ENCODE data around the gene HOXA1. TPM values are rescaled to one million over a fixed set of nuclear protein-coding genes. Genes with fewer than 3 reads are reported as not detected.

The HOXA1 gene
- total RNA-seq, 1 donor from 2014 or later = 3.5 TPM

DNA sequence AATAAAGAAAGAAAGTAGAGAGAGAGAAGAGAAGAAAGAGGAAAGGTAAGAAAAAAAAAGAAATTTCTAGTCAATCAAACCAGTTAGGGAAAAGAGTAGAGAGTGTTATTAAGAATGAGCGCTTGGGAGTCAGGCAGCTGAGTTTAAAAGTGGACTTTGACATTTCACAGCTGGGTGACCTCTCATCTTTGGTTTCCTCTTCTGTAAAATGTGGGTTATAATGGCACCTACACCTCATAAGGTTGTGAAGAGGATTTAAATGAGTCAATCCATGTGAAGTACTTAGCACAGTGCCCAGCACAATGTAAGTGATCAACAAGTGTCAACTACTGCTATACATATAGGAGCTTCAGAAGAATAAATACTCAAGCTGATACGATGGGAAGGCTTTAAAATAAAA, 12.2 kb downstream of the HOXA1 start:
- no peaks in the 10 kb centered on the region for H3K36me3 Mint-ChIP-seq (ENCODE audit: low read depth)
- peaks cover 11% of the 10 kb centered on the region for H3K27me3 Mint-ChIP-seq (ENCODE audit: low read depth)
- H3K4me1 Mint-ChIP-seq = peaks cover 4% of the 10 kb centered on the region
- DNase-seq (ENCODE audit: low read depth, low spot score) = no peak
- H3K9me3 Mint-ChIP-seq = peaks cover 3% of the 10 kb centered on the region
- TF ChIP-seq, protein P1, sequence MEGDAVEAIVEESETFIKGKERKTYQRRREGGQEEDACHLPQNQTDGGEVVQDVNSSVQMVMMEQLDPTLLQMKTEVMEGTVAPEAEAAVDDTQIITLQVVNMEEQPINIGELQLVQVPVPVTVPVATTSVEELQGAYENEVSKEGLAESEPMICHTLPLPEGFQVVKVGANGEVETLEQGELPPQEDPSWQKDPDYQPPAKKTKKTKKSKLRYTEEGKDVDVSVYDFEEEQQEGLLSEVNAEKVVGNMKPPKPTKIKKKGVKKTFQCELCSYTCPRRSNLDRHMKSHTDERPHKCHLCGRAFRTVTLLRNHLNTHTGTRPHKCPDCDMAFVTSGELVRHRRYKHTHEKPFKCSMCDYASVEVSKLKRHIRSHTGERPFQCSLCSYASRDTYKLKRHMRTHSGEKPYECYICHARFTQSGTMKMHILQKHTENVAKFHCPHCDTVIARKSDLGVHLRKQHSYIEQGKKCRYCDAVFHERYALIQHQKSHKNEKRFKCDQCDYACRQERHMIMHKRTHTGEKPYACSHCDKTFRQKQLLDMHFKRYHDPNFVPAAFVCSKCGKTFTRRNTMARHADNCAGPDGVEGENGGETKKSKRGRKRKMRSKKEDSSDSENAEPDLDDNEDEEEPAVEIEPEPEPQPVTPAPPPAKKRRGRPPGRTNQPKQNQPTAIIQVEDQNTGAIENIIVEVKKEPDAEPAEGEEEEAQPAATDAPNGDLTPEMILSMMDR (conservative IDR thresholded peaks at IDR 0.05) = no peak
- no peak overlapping the region for H3K4me3 Mint-ChIP-seq
- no peak overlapping the region for H3K27ac Mint-ChIP-seq (ENCODE audit: unreplicated experiment)

DNA sequence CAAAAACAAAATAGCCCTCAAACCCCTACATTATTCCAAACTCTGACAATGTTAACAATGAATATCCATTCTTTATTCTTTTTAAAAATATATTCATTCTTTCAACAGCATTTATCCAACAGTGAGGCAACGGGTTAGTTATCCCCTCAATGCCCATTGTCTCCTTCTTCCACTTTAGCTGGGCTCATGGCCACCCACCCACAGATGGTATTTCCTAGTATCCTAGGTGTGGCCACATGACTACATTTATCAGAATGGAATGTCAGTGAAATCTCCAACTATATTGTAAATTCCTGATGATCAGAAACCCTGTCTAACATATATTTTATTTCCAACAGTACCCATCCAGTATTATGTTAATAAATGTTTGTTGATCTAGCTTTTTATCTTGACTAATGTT, 13.6 kb downstream of the HOXA1 start:
- Mint-ChIP-seq H3K27me3 (ENCODE audit: low read depth) (peaks cover 6% of the 10 kb centered on the region), H3K36me3 (ENCODE audit: low read depth) (no peaks in the 10 kb centered on the region), H3K4me1 (peaks cover 4% of the 10 kb centered on the region), H3K27ac (ENCODE audit: unreplicated experiment) (no peak overlapping the region), H3K4me3 (no peak overlapping the region), H3K9me3 (no peaks in the 10 kb centered on the region)
- TF ChIP-seq, protein P1 (conservative IDR thresholded peaks at IDR 0.05) = no peak
- no peak for DNase-seq (ENCODE audit: low read depth, low spot score)

DNA sequence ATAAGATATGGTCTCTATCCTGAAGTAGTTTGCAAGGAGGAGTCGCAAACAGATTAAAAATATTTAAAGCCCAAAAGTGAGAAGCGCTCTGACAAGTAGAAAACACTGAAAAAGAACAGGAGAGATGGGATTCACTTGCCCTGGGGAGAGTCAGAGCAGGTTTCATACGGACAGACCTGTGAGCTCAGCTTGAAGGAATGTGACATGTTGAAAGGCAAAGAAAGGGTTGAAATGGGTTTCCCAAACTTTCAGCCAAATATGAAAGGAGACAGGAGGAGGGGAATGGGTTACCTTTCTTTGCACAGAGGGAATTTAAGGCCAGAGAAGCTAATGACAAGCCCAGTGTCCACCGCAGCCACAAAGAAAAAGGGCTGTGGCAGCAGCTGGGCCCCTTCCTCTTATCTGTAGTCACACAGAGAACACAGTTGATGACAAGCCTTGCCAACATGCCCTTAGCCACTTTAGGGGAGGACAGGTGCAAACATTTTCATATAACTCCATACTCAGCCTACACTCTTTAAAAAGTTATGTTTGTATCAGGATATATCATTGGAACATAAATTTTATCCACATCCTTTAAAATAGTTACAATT, 14.9 kb downstream of the HOXA1 start:
- Mint-ChIP-seq H3K4me1 (peaks cover 4% of the 10 kb centered on the region), H3K9me3 (peaks cover 3% of the 10 kb centered on the region), H3K36me3 (ENCODE audit: low read depth) (no peaks in the 10 kb centered on the region), H3K27ac (ENCODE audit: unreplicated experiment) (no peak overlapping the region), H3K27me3 (ENCODE audit: low read depth) (peaks cover 2% of the 10 kb centered on the region), H3K4me3 (no peak overlapping the region)
- DNase-seq (ENCODE audit: low read depth, low spot score) = no peak
- TF ChIP-seq, protein P1 (conservative IDR thresholded peaks at IDR 0.05) = no peak

DNA sequence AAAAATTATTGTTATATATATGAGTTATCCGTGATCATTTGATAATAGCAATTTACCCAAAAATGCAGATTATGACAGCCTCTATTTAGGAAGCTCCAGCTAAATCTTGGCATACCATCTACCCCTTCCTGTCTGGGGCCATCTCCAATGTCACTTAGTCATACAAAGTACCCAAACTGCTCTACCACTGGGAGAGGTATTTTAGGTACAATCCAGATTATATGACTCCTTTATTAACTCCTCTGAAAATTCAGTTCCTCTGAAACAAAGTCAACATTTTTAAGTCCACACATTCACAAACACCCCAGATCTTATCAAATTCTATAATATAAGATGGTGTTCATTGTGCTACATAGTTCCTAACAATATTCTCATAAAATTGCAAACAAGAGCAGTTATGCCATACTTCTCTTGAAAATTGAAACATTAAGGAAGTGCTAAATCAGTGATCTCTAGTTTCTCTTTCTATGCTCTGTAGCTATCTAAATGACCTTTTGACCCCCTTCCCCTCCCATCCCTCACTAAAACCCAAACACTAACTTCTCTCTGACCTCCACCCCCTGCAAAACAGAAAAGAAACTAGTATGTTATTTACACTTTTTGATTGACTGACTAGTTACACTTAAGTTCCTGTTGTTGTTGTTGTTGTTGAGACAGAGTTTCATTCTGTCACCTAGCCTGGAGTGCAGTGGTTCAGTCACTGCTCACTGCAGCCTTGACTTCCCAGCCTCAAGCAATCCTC, 16.4 kb downstream of the HOXA1 start:
- TF ChIP-seq, protein P1 (conservative IDR thresholded peaks at IDR 0.05) = no peak
- H3K9me3 Mint-ChIP-seq = peaks cover 5% of the 10 kb centered on the region
- peaks cover 4% of the 10 kb centered on the region for H3K4me1 Mint-ChIP-seq
- no peaks in the 10 kb centered on the region for H3K36me3 Mint-ChIP-seq (ENCODE audit: low read depth)
- no peak overlapping the region for H3K27ac Mint-ChIP-seq (ENCODE audit: unreplicated experiment)
- H3K4me3 Mint-ChIP-seq = no peak overlapping the region
- DNase-seq (ENCODE audit: low read depth, low spot score) = no peak
- no peaks in the 10 kb centered on the region for H3K27me3 Mint-ChIP-seq (ENCODE audit: low read depth)

DNA sequence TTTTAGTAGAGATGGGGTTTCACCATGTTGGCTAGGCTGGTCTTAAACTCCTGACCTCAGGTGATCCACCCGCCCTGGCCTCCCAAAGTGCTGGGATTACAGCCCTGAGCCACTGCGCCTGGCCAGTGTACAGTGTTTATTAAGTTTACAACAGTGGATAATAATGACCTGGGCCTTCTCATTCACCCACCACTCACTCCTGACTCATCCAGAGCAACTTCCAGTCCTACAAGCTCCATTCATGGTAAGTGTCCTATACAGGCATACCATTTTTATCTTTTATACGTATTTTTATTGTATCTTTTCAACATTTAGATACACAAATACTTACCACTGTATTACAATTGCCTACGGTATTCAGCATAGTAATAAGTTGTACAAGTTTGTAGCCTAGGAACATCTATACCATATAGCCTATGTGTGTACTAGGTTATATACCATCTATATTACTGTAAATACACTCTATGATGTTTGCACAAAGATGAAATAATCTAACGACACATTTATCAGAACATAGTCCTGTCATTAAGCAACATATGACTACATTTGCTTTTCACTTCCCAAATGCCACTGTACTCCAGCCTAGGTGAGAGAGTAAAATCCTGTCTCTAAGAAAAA, 17.1 kb downstream of the HOXA1 start:
- H3K4me1 Mint-ChIP-seq = peaks cover 4% of the 10 kb centered on the region
- TF ChIP-seq, protein P1 (conservative IDR thresholded peaks at IDR 0.05) = no peak
- H3K27me3 Mint-ChIP-seq (ENCODE audit: low read depth) = no peaks in the 10 kb centered on the region
- no peak overlapping the region for H3K27ac Mint-ChIP-seq (ENCODE audit: unreplicated experiment)
- DNase-seq (ENCODE audit: low read depth, low spot score) = no peak
- no peaks in the 10 kb centered on the region for H3K36me3 Mint-ChIP-seq (ENCODE audit: low read depth)
- peaks cover 5% of the 10 kb centered on the region for H3K9me3 Mint-ChIP-seq
- H3K4me3 Mint-ChIP-seq = no peak overlapping the region

Data from neural crest cell (in vitro differentiated cells).